SK-N-SH (cell line): Measurements from ENCODE around the gene S1PR5.

Experiments
- CHD2 ChIP-seq: fragments of 150-350 bp; IDR thresholded peaks from 2 replicates; pipeline ENCODE4 v1.6.1; 2018; ENCODE audit warnings: low read length; ENCODE audit not compliant: partially characterized antibody
- EP300 ChIP-seq, 2 experiments: IDR thresholded peaks; 2 replicates each; pipeline versions ENCODE4 v1.4.0 to v1.6.1; 2012; ENCODE audit warnings: borderline replicate concordance in 1 of 2, low read depth in 1 of 2, low read length in 1 of 2
- GABPA ChIP-seq: IDR thresholded peaks from 2 replicates; pipeline ENCODE4 v1.4.0; 2012; ENCODE audit warnings: low read depth, mild to moderate bottlenecking
- MAX ChIP-seq: IDR thresholded peaks from 2 replicates; pipeline ENCODE4 v1.4.0; 2012; ENCODE audit warnings: low read depth
- RFX5 ChIP-seq: IDR thresholded peaks from 2 replicates; pipeline ENCODE4 v1.6.1; 2012; ENCODE audit warnings: mild to moderate bottlenecking, improper control_type of control experiment, low read length
- RXRA ChIP-seq: IDR thresholded peaks from 2 replicates; pipeline ENCODE4 v1.4.0; 2012; ENCODE audit warnings: low read depth, mild to moderate bottlenecking, borderline replicate concordance
- SIN3A ChIP-seq: IDR thresholded peaks from 2 replicates; pipeline ENCODE4 v1.6.1; 2012; ENCODE audit warnings: low read depth, mild to moderate bottlenecking, low read length, moderate library complexity, borderline replicate concordance
- SMC3 ChIP-seq: IDR thresholded peaks from 2 replicates; pipeline ENCODE4 v1.6.1; 2012; ENCODE audit warnings: low read depth, low read length, improper control_type of control experiment
- TAF1 ChIP-seq: IDR thresholded peaks from 2 replicates; pipeline ENCODE4 v1.6.1; 2012; ENCODE audit warnings: low read depth, mild to moderate bottlenecking, low read length, moderate library complexity, borderline replicate concordance
- USF2 ChIP-seq: fragments of 150-350 bp; IDR thresholded peaks from 2 replicates; pipeline ENCODE4 v1.6.1; 2017; ENCODE audit warnings: antibody characterized with exemption, low read length, low read depth, borderline replicate concordance
- TF ChIP-seq, protein P1 (sequence below): fragments of 200-600 bp; sonication (generic); IDR thresholded peaks from 2 replicates; pipeline ENCODE4 v1.6.1; 2017; ENCODE audit warnings: antibody characterized with exemption, mild to moderate bottlenecking, moderate library complexity
- TF ChIP-seq, protein P2 (sequence below): IDR thresholded peaks from 2 replicates; pipeline ENCODE4; 2012
- TF ChIP-seq, protein P3 (sequence below): IDR thresholded peaks from 2 replicates; pipeline ENCODE4 v1.6.1; 2012; ENCODE audit warnings: mild to moderate bottlenecking, low read depth, low read length, moderate library complexity
- TF ChIP-seq, protein P4 (sequence below): IDR thresholded peaks from 2 replicates; pipeline ENCODE4 v1.4.0; 2012; ENCODE audit warnings: low read depth, borderline replicate concordance

GRCh38 chr19:10510301-10510802 is 6.9 kb downstream of the S1PR5 start:
- TF ChIP-seq EP300 (IDR thresholded peaks at IDR 0.05; ENCODE audit: borderline replicate concordance in 1 of 2, low read depth in 1 of 2, low read length in 1 of 2) (no peak), USF2 (no peak), RXRA (no peak), CHD2 (no peak), SMC3 (peak; percentile 26), RFX5 (no peak), MAX (no peak), SIN3A (no peak), TAF1 (no peak), GABPA (no peak)
- TF ChIP-seq, protein P1, sequence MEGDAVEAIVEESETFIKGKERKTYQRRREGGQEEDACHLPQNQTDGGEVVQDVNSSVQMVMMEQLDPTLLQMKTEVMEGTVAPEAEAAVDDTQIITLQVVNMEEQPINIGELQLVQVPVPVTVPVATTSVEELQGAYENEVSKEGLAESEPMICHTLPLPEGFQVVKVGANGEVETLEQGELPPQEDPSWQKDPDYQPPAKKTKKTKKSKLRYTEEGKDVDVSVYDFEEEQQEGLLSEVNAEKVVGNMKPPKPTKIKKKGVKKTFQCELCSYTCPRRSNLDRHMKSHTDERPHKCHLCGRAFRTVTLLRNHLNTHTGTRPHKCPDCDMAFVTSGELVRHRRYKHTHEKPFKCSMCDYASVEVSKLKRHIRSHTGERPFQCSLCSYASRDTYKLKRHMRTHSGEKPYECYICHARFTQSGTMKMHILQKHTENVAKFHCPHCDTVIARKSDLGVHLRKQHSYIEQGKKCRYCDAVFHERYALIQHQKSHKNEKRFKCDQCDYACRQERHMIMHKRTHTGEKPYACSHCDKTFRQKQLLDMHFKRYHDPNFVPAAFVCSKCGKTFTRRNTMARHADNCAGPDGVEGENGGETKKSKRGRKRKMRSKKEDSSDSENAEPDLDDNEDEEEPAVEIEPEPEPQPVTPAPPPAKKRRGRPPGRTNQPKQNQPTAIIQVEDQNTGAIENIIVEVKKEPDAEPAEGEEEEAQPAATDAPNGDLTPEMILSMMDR = peak; percentile 87
- TF ChIP-seq, protein P2, sequence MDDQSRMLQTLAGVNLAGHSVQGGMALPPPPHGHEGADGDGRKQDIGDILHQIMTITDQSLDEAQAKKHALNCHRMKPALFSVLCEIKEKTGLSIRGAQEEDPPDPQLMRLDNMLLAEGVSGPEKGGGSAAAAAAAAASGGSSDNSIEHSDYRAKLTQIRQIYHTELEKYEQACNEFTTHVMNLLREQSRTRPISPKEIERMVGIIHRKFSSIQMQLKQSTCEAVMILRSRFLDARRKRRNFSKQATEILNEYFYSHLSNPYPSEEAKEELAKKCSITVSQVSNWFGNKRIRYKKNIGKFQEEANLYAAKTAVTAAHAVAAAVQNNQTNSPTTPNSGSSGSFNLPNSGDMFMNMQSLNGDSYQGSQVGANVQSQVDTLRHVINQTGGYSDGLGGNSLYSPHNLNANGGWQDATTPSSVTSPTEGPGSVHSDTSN = no peak
- TF ChIP-seq, protein P3, sequence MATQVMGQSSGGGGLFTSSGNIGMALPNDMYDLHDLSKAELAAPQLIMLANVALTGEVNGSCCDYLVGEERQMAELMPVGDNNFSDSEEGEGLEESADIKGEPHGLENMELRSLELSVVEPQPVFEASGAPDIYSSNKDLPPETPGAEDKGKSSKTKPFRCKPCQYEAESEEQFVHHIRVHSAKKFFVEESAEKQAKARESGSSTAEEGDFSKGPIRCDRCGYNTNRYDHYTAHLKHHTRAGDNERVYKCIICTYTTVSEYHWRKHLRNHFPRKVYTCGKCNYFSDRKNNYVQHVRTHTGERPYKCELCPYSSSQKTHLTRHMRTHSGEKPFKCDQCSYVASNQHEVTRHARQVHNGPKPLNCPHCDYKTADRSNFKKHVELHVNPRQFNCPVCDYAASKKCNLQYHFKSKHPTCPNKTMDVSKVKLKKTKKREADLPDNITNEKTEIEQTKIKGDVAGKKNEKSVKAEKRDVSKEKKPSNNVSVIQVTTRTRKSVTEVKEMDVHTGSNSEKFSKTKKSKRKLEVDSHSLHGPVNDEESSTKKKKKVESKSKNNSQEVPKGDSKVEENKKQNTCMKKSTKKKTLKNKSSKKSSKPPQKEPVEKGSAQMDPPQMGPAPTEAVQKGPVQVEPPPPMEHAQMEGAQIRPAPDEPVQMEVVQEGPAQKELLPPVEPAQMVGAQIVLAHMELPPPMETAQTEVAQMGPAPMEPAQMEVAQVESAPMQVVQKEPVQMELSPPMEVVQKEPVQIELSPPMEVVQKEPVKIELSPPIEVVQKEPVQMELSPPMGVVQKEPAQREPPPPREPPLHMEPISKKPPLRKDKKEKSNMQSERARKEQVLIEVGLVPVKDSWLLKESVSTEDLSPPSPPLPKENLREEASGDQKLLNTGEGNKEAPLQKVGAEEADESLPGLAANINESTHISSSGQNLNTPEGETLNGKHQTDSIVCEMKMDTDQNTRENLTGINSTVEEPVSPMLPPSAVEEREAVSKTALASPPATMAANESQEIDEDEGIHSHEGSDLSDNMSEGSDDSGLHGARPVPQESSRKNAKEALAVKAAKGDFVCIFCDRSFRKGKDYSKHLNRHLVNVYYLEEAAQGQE = no peak
- TF ChIP-seq, protein P4, sequence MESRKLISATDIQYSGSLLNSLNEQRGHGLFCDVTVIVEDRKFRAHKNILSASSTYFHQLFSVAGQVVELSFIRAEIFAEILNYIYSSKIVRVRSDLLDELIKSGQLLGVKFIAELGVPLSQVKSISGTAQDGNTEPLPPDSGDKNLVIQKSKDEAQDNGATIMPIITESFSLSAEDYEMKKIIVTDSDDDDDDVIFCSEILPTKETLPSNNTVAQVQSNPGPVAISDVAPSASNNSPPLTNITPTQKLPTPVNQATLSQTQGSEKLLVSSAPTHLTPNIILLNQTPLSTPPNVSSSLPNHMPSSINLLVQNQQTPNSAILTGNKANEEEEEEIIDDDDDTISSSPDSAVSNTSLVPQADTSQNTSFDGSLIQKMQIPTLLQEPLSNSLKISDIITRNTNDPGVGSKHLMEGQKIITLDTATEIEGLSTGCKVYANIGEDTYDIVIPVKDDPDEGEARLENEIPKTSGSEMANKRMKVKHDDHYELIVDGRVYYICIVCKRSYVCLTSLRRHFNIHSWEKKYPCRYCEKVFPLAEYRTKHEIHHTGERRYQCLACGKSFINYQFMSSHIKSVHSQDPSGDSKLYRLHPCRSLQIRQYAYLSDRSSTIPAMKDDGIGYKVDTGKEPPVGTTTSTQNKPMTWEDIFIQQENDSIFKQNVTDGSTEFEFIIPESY = no peak
